MCF 10A (cell line): ENCODE results near the gene PSMC5. TPM values are rescaled to one million over a fixed set of nuclear protein-coding genes. Genes with fewer than 3 reads are reported as not detected.

Experiments
- BruUV-seq: library from RNA; stranded (reverse); fragments of 400-500 nt; replicated peaks from 2 replicates; lab custom pipeline; 2021; lab: Mats Ljungman, UMichigan
- CTCF ChIA-PET: fragments of 300-600 bp; sonication (Branson Sonifier 250); formaldehyde crosslinking; extraction: SDS; loops from one replicate; lab custom pipeline; 2021; ENCODE audit warnings: antibody characterized with exemption, inconsistent platforms; lab: Yijun Ruan, JAX
- POLR2A ChIA-PET: fragments of 300-600, 350-650 bp; sonication (Branson Sonifier 250); formaldehyde crosslinking; extraction: SDS; loops from one replicate; lab custom pipeline; 2020; ENCODE audit warnings: antibody characterized with exemption, inconsistent platforms; lab: Yijun Ruan, JAX
- DNase-seq: peaks from one replicate; pipeline ENCODE4 v3.0.0-alpha.2; 2018; ENCODE audit not compliant: unreplicated experiment
- H3K27ac Mint-ChIP-seq: one replicate; pipeline ENCODE4 v1.8.0; 2022; ENCODE audit warnings: mild to moderate bottlenecking, low read depth, mixed read lengths; ENCODE audit not compliant: unreplicated experiment
- H3K27me3 Mint-ChIP-seq: one replicate; pipeline ENCODE4 v1.8.0; 2022; ENCODE audit warnings: mixed read lengths; ENCODE audit not compliant: insufficient read depth, unreplicated experiment
- H3K36me3 Mint-ChIP-seq: one replicate; pipeline ENCODE4 v1.8.0; 2022; ENCODE audit warnings: mild to moderate bottlenecking, moderate library complexity, mixed read lengths; ENCODE audit not compliant: insufficient read depth, unreplicated experiment
- H3K4me1 Mint-ChIP-seq: one replicate; pipeline ENCODE4 v1.8.0; 2022; ENCODE audit warnings: mixed read lengths; ENCODE audit not compliant: insufficient read depth, unreplicated experiment
- H3K4me3 Mint-ChIP-seq: one replicate; pipeline ENCODE4 v1.8.0; 2022; ENCODE audit warnings: mild to moderate bottlenecking, moderate library complexity, mixed read lengths; ENCODE audit not compliant: unreplicated experiment
- H3K9me3 Mint-ChIP-seq: one replicate; pipeline ENCODE4 v1.8.0; 2022; ENCODE audit warnings: mixed read lengths; ENCODE audit not compliant: unreplicated experiment
- CTCF ChIP-seq: fragments of 200-600 bp; IDR thresholded peaks from one replicate; pipeline ENCODE4 v1.8.0; 2022; ENCODE audit warnings: antibody characterized with exemption, mild to moderate bottlenecking; ENCODE audit not compliant: unreplicated experiment
- intact Hi-C: fragments of 100-400 bp; cut with micrococcal nuclease; formaldehyde crosslinking; loops from 2 replicates; pipeline ENCODE4 v1.14.1; 2022
- total RNA-seq: library from RNA; stranded (reverse); gene quantifications from 2 replicates; pipeline ENCODE4 v1.2.3, GENCODE V29; 2022

PSMC5 gene
- total RNA-seq, 1 experiment from 2014 or later = 148 TPM

GRCh38 chr17:63800783-63801182, 26.4 kb upstream of the PSMC5 start:
- no TSS peak for BruUV-seq
- DNase-seq = no peak
- no peak for TF ChIP-seq CTCF
- no peaks in the 10 kb centered on the region for H3K4me1 Mint-ChIP-seq
- no peak overlapping the region for H3K27ac Mint-ChIP-seq
- intact Hi-C loops = no loop called here
- no peak overlapping the region for H3K4me3 Mint-ChIP-seq
- peaks cover 98% of the 10 kb centered on the region for H3K36me3 Mint-ChIP-seq
- CTCF ChIA-PET = no interaction called here
- POLR2A ChIA-PET = interaction anchor here (2.8 kb wide), 1 partner anchor 27 kb away, joined by 10 read pairs; the partner anchor contains the start of genes CCDC47 and DDX42
- H3K9me3 Mint-ChIP-seq = no peaks in the 10 kb centered on the region
- no peaks in the 10 kb centered on the region for H3K27me3 Mint-ChIP-seq

GRCh38 chr17:63804328-63804727, 22.9 kb upstream of the PSMC5 start:
- TF ChIP-seq CTCF = no peak
- no peak overlapping the region for H3K27ac Mint-ChIP-seq
- H3K9me3 Mint-ChIP-seq = no peaks in the 10 kb centered on the region
- no peak overlapping the region for H3K4me3 Mint-ChIP-seq
- peaks cover 98% of the 10 kb centered on the region for H3K36me3 Mint-ChIP-seq
- intact Hi-C loops = no loop called here
- CTCF ChIA-PET = interaction anchor here (0.8 to 1.3 kb wide), 4 partner anchors 9 to 31 kb away, joined by 3 to 4 read pairs (median 4); no protein-coding TSS in a partner anchor
- no peak for DNase-seq
- H3K27me3 Mint-ChIP-seq = no peaks in the 10 kb centered on the region
- no peaks in the 10 kb centered on the region for H3K4me1 Mint-ChIP-seq
- no TSS peak for BruUV-seq
- POLR2A ChIA-PET = interaction anchor here (0.8 to 1.8 kb wide), 3 partner anchors 11 to 35 kb away, joined by 3 to 5 read pairs (median 4); partner anchors contain the start of genes CCDC47 and DDX42

GRCh38 chr17:63805591-63805990, 21.6 kb upstream of the PSMC5 start:
- ChIA-PET POLR2A (interaction anchor here (1.8 kb wide), 1 partner anchor 21 kb away, joined by 3 read pairs; no protein-coding TSS in a partner anchor), CTCF (no interaction called here)
- no peak overlapping the region for H3K4me3 Mint-ChIP-seq
- no peak for TF ChIP-seq CTCF
- DNase-seq = no peak
- H3K9me3 Mint-ChIP-seq = no peaks in the 10 kb centered on the region
- no peaks in the 10 kb centered on the region for H3K27me3 Mint-ChIP-seq
- BruUV-seq = no TSS peak
- intact Hi-C loops = no loop called here
- H3K27ac Mint-ChIP-seq = peak overlapping the region; percentile 39
- peaks cover 98% of the 10 kb centered on the region for H3K36me3 Mint-ChIP-seq
- no peaks in the 10 kb centered on the region for H3K4me1 Mint-ChIP-seq

GRCh38 chr17:63809970-63810369, 17.3 kb upstream of the PSMC5 start:
- CTCF ChIA-PET = interaction anchor here (0.9 to 1.9 kb wide), 3 partner anchors 17 to 56 kb away, joined by 3 to 4 read pairs (median 3); no protein-coding TSS in a partner anchor
- H3K27ac Mint-ChIP-seq = no peak overlapping the region
- no TSS peak for BruUV-seq
- DNase-seq = no peak
- no peaks in the 10 kb centered on the region for H3K27me3 Mint-ChIP-seq
- H3K36me3 Mint-ChIP-seq = peaks cover 100% of the 10 kb centered on the region
- no peak for TF ChIP-seq CTCF
- H3K9me3 Mint-ChIP-seq = no peaks in the 10 kb centered on the region
- POLR2A ChIA-PET = interaction anchor here (0.7 to 1.3 kb wide), 7 partner anchors 9 to 68 kb away, joined by 3 to 8 read pairs (median 4); partner anchors contain the start of genes CCDC47 and STRADA
- H3K4me1 Mint-ChIP-seq = no peaks in the 10 kb centered on the region
- H3K4me3 Mint-ChIP-seq = no peak overlapping the region
- intact Hi-C loops = no loop called here
